NCI-H82 (cell line): ENCODE results near the gene AIDA.
"Not testable (repeated sequence)": the region's sequence is repeated elsewhere in the genome, so short reads cannot be mapped to it uniquely, and the experiment has no call there.

Experiments
- DNase-seq: peaks from one replicate; lab custom pipeline; 2025; lab: John Stamatoyannopoulos, UW

AIDA gene, protein sequence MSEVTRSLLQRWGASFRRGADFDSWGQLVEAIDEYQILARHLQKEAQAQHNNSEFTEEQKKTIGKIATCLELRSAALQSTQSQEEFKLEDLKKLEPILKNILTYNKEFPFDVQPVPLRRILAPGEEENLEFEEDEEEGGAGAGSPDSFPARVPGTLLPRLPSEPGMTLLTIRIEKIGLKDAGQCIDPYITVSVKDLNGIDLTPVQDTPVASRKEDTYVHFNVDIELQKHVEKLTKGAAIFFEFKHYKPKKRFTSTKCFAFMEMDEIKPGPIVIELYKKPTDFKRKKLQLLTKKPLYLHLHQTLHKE

DNA sequence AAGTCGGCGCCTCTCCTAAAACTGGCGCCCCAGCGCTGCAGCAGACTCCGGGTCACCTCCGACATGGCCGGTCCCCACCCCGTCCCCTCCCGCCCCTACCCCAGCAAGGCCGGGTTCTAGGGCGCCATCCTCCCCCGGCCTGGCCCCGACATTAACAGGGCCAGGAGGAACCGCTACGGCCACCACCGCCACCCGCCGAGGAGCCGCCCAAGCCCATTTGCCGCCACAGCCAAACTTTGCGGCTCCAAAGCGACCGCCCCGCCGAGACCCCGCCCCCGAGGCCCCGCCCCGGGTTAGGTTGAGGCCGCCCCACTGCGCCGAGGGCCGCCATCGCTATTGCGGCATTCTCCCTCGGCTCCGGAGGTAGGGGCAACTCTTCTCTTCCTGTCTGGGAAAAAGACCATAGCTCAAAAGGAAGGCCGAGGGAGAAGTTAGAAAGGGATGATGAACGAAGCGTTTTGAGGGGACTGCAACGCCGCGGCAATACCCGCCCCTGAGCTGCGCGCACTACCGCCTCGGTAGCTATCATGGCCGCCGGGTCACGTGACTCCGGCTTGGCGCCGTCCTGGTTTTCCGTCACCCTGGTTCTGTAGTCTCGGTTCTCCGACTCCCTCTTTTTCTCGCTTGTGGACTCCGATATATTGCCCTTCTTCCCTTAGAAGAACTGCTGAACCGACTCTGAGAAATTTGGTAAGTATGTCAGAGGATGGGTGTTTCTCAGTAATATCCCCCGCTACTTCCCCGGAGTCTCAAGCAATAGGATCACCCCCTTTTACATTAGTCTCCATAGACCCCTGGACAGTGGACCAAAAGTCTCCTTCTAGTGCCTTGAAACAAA is at the start of gene AIDA, which contains the start of gene BROX:
Gene AIDA (minus strand): TSS at position 239 of the 838 bp plus-strand sequence. CDS start 174 bp downstream, at position 65.
Gene BROX (plus strand): TSS at position 312 of the 838 bp plus-strand sequence. CDS start 3,136 bp downstream, outside the sequence.
- peak; percentile 93 for DNase-seq

DNA sequence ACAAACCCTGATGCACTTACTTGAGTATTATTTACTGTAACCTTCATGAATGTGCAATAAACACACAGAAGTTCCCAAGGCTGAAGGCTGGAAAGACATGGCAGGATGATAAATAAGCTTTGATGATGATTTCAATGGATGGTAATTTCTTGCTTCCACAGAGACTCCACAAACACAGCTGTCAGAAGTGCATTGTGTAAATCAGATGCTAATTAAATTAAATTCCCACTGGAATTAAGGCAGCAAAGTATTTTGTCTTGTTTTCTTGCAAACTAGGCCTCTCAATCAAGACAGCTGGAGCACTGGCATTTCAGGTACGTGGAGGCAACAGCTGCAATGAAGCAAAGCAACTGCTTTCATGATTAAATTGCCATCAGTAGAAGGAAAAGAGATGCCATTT is 48.8 kb upstream of the AIDA start:
- no peak for DNase-seq

DNA sequence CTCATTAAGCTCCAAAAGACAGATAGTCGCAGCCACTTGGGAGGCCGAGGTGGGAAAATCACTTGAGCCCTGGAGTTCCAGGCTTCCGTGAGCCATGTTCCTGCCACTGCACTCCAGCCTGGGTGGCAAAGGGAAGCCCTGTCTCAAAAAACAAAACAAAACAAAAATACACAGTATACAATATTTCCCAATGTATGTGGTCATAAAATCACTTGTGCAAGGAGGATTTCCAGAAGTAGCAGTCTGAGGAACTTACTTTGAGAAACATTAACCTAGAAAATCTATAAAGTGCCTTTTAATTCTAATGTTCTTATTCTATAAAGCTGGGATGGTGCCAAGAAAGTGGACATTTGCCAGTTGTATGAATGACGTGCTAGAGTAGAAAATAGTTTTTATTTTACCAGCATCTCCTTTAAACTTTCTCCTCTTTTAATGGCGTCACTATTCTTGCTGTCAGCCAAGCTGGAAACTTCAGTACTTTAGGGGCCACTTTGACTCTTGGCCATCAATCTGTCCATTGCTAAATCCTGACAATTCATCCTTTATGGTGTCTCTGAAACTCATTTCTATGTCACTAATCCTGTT is 47.3 kb upstream of the AIDA start:
- no peak for DNase-seq

DNA sequence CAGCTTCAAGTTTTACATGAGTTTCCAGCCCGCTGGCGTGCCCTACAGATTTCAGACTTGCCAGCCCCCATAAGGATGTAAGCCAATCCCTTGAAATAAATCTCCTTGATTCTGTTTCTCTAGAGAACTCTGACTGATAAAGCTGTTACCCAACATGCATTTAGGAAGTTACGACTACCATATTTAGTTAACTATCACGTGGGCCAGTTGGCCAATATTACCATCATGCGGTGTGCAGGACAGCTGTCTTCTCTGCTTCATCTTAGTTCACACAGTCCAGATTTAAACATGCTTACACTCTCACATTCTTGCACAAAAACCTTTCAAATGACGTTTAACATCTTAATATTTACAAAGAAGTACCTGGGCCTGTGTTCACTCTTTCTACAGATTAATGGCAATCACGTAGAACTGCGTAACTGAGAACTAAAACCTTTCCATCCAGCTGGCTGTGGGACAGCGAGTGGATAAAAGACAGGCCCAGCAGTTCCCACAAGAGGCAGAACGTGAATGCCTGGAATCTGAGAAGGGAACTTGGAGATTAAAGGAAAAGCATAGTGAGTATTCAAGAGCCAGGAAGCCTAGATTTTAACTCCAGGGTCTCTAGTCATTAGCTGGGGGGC is 45.5 kb upstream of the AIDA start:
- DNase-seq: no peak

DNA sequence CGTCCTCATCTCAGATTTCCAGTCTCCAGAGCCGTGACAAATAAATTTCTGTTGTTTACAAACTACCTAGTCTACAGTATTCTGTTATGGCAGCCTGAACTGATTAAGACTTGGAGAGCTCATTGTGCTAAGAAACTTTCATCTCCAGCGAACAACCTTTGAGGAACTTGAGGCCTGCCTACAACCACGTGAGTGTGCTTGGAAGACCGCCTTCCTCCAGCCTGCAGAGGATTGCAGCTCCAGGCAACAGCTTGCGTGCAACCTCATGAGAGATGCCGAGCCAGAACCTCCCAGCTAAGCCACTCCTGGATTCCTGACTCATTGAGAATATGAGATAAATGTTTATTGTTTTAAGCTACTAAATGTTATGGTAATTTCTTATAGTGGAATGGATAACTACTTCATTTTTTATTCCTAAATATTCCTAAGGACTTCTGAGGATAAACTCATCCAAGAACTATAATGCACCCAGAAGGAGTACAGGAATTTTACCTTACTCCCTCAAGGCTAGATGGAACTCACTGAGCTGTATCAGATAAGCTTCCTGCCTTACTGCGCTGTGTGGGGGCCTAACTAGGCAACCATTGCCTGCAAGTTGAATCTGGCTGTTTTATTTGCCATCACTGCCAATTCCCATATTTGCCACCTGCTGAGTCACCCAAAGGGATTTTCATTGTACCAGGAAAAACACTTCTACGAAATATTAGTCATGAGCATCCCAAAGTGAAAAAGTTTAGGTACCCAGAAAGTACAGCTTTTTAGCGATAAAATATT is 42.3 kb upstream of the AIDA start:
- no peak for DNase-seq

DNA sequence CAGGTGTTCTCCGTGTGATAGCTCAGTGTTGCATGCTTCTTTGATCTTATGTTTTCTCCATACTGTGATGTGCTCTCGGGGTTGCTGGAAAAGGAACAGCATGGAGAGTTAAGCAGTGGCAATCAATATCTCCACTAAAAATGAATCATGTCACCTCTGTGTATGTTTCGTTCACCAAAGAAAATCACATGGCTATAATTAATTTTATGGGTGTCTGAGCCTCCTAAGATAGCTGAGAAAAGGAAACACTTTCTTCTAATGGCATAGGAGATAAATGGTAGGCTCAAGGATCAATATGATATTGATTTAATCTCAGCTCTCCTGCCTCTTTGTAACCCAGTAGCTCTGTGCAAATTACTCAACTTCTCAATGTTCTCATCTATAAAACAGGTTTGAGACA is 39.0 kb upstream of the AIDA start:
- no peak for DNase-seq

DNA sequence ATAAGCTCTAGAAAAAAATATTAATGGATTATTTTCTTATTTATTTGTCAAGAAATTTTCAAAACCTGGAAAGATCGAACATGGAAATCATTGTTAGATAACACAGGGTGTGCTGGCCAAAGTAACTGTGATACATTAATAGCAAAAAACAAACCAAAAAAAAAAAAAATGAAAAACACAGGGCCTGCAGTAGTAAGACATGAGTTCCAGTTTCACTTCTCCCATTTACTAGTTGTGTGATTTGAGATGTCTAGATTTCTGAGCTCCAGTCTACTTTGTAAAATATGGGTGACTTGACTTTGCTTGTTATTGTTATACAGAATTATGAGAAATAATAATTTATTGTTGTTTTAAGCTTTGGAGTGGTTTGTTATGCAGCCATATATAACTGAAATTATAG is 38.4 kb upstream of the AIDA start:
- no peak for DNase-seq

DNA sequence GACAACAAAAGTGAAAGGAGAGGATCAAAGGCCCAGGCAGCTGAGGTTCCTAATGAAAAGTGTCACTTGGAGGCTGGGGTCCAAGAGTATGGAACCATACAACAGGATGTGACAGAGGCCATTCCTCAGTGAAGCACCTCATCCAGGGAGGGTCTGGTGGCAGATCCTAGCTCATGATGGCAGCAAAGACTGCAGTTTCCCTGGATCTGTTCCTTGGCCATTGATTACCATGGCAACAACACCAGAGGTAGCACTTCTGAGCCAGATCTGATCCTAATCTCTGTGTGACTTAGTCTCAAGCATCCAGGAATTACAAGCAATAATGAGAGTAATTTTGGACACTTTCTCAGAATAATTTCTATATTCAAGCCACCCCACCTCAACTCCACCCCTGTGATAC is 37.6 kb upstream of the AIDA start:
- no peak for DNase-seq

DNA sequence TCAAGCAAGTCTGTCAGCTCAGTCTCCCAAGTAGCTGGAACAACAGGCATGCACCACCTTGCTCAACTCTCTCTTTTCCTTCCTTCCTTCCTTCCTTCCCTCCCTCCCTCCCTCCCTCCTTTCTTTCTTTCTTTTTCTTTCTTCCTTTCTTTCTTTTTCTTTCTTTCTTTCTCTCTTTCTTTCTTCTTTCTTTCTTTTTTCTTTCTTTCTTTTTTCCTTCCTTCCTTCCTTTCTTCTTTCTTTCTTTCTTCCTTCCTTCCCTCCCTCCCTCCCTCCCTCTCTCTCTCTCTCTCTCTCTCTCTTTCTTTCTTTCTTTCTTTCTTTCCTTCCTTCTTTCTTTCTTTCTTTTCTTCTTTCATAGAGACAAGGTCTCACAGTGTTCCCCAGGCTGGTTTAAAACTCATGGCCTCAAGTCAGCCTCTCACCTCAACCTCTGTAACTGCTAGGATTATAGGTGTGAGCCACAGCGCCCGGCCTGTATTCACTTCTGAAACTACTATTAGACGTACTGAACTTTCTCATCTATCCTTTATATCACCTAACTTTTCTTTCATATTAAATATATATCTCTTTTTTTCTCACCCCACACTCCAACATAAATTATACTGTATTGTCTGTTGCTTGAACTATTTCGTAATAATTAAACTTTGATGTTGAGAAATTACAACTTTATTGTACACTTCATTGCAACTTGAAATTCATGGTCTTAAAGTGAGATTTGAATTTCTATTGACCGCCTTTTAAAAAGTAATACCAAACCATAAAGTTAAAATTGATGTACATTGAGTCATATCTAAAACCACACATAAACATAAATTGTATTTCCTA is 29.6 kb upstream of the AIDA start:
- DNase-seq: not testable (repeated sequence)

DNA sequence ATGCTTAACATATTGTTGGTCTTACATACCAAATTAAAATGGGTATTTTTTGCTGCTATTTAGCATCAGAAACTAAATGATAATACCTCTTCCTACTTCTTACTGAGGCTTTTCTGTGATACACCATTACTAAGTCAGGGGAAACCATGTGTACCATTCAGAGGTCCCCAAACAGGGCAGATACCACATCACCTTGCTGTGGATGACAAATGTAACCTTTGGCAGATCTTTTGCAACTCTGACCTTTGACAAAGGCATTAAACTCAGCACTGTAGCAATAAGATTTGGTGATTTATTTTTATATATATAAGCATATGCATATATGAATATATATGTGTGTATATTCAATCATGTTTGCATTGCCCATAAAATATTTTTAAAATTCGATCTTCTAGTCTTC is 27.6 kb upstream of the AIDA start:
- DNase-seq: no peak

DNA sequence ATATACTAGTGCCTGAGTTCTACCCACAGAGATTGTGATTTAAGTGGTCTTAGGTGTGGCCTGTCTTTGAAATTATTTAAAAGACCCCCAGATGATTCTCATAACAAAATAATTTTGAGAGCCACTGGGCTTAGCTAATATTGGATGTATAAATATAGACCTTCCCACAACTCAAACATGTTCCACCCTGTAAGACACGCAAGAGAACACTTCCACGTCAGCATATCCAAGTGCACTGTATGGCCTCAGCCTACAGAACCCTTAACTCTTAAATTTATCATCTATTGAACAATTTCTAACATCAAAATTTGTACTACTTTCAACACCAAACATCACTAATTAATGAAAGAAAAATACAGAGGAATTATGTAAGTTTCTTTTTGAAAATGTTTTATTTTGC is 27.2 kb upstream of the AIDA start:
- DNase-seq: no peak

DNA sequence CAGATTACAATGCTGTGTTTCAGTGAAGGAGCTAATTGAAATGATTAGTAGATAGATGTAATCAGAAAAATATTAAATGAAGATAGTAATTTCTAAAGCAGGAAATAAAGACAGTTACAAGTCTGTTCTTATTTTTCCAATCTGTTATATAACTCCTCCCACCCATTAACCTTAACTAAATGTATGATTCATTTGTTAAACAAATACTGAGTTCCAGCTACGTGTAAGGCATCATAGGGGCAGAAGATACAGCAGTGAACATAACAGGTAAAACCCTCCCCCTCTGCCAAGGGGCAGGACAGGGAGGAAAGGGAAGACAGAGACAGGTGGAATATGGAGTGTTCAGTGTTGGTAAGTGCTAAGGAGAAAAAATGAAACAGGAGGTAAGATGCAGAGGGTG is 24.7 kb upstream of the AIDA start, which contains the start of gene FAM177B:
Gene FAM177B (plus strand): TSS at position 231 of the 400 bp plus-strand sequence. CDS start 9,344 bp downstream, outside the sequence.
- DNase-seq: no peak

DNA sequence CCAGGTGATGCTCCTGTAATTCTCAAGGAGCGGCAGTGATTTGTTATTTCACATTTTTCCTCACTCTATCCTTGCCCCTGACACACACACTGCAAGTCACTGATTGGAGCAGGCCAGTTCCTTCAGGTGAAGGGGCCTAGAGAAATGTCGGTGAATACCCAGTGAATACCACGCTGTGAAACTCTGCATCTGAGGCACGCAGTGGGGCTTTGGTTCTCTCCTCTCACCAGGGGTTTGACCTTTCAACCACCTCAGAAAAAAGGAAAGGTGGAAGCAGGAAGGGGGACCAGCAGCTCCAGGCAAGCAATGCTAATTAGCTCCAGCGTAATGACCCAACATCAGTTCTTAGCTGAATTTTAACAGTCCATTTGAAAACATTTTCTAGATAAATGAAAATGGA is 24.2 kb upstream of the AIDA start:
- no peak for DNase-seq

DNA sequence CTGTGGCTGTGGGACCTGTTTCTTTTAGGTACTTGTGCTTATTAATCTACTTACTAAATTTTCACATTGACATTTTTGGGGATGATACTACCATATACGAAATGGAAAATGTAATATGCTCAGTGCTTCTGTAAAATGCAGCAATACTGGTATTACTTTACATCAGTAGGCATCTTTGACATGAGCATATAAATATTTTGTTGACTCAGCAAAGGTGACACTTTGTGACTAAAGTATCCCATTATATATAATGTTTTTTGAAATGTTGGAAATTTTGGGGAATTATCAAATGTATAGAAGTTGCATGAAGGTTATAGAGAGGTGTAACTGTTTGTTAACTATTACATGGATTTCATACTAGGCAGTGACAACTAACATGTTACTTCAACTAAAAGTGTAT is 22.4 kb upstream of the AIDA start:
- DNase-seq: no peak

DNA sequence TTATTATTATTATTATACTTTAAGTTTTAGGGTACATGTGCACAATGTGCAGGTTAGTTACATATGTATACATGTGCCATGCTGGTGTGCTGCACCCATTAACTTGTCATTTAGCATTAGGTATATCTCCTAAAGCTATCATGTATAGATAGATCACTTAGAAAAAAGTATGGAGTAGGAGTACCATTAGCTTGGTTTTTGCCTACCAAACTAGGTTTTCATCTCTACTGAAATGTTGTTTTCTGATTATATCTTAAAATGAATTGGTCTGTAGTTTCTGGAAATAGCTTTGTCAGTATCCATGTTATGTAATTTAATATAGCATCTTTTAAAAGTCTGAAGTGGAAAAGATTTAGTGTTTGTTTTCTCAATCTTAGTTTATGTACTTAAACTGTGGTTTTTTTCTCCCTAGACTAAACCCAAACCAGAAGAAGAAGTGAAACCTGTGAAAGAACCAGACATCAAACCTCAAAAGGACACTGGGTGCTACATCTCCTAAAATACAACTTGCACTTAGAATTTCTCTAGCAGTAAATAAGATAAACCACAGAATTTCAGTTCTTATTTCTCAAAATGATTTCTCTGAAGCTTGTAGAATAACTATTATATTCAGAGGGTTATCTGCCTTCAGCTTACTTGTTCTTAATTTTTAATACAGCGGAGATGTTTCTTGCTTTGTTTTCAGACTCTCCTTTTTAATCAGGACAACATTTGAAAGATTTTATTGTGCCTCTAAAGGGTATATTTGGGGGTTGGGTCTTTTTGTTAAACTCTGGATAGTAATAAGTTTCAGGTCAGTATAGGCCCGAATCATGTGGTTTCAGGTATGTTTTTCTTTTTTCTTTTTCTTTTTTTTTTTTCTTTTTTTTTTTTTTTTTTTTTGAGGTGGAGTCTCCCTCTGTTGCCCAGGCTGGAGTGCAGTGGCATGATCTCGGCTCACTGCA is 20.2 kb upstream of the AIDA start:
- no peak for DNase-seq

DNA sequence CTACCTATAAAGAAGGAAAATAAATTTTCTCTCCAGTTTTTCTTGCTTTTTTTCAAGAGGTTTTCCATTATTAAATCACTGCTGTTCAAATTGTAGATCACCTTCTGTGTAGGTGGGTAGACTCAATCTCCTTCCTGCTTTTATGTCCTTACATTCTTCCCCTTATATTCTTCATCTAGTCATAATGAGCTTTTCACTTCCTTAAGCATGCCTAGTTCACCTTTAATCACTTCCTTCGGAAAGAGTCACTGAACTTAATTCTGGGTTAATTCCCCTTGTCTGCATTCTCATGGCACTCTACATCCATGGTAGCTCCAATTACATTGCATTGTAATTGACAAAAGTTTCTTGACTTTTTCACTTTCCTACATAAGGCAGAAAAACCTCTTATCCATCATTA is 18.6 kb upstream of the AIDA start:
- no peak for DNase-seq

DNA sequence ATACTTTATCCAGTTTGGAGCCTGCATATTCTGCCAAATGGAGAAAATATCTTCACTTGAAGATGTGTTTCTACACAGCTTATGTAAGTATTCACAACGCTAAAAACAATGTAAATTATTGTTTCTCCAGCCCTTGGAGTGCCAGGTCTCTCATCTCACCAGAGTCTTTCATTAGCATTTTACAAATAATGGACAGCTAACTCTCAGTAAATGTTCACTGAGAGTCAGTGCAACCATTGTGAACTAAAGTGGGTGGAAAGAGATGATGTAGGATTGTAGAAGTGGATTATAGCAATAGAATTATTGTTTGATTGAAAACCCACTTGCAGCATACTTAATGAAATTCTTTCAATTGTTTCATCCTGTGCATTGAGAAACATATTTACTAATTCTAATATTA is 16.5 kb upstream of the AIDA start:
- no peak for DNase-seq

DNA sequence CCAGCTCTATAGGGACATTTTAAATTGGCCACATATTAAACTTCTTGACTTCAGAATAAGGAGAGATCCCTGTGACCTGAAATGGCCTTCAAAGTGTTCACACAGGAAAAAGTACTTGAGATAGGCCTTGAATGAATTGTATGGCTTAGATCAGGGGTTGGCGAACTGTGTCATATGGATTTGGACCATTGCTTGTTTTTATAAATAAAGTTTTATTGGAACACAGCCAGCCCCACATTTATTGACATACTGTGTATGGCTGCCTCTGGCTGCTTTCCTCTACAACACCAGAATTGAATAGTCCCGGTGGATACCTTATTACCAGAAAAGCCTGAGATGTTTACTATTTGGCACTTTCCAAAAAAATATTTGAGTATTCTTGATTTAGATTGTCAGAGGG is 4.1 kb upstream of the AIDA start:
- no peak for DNase-seq
